Measurements from ENCODE around the gene CCDC57. TPM values are rescaled to one million over a fixed set of nuclear protein-coding genes. Genes with fewer than 3 reads are reported as not detected.

The CCDC57 gene
- total RNA-seq, 1 donor from 2014 or later: 15.0 TPM

- H3F3A ChIP-seq (ENCODE audit: low read depth): peaks cover 39% of the 10 kb centered on the region
- H3K4me1 ChIP-seq: peaks cover 33% of the 10 kb centered on the region
- peak overlapping the region; percentile 56 for H3K4me3 ChIP-seq
- Mint-ChIP-seq H3K4me3 (peak overlapping the region; percentile 24), H3K27ac (no peak overlapping the region), H3K4me1 (peaks cover 8% of the 10 kb centered on the region), H3K36me3 (no peaks in the 10 kb centered on the region), H3K9me3 (no peaks in the 10 kb centered on the region), H3K27me3 (ENCODE audit: insufficient read depth, low read depth) (peaks cover 20% of the 10 kb centered on the region)
- H3K9me3 ChIP-seq (ENCODE audit: low read depth): no peaks in the 10 kb centered on the region
- H3K36me3 ChIP-seq: no peaks in the 10 kb centered on the region
- peaks cover 58% of the 10 kb centered on the region for H3K27me3 ChIP-seq
- peaks cover 63% of the 10 kb centered on the region for H4K20me1 ChIP-seq (ENCODE audit: low read depth)
- H3K27ac ChIP-seq: no peak overlapping the region
- H3K9ac ChIP-seq: no peak overlapping the region
- H3K4me2 ChIP-seq: peak overlapping the region; percentile 90
- H2AFZ ChIP-seq (replicated peaks): peak overlapping the region; percentile 7
- peak; percentile 76 for DNase-seq (ENCODE audit: low spot score)
- no peaks in the 10 kb centered on the region for H3K79me2 ChIP-seq (ENCODE audit: low read depth)
- TF ChIP-seq EZH2 (IDR thresholded peaks at IDR 0.05) (peak; percentile 39), CTCF (IDR thresholded peaks at IDR 0.05) (no peak), EZH2phosphoT487 (IDR thresholded peaks at IDR 0.05) (no peak)
Observed at GRCh38 chr17:82231562-82232321, 19.1 kb upstream of the CCDC57 start.

GRCh38 chr17:82231312-82231561, 18.6 kb upstream of the CCDC57 start:
- H3K9ac ChIP-seq: no peak overlapping the region

GRCh38 chr17:82230609-82231311, 18.1 kb upstream of the CCDC57 start:
- TF ChIP-seq CTCF (IDR thresholded peaks at IDR 0.05) (peak; percentile 58), EZH2phosphoT487 (IDR thresholded peaks at IDR 0.05) (no peak), EZH2 (IDR thresholded peaks at IDR 0.05) (peak; percentile 38)
- DNase-seq (ENCODE audit: low spot score): peak; percentile 88
- Histone ChIP-seq H3K27me3 (peaks cover 68% of the 10 kb centered on the region), H2AFZ (replicated peaks) (no peak overlapping the region), H3K9me3 (ENCODE audit: low read depth) (no peaks in the 10 kb centered on the region), H3K4me1 (peaks cover 27% of the 10 kb centered on the region), H3K9ac (no peak overlapping the region), H3K36me3 (no peaks in the 10 kb centered on the region), H3K4me2 (peak overlapping the region; percentile 90), H3K4me3 (peak overlapping the region; percentile 56), H4K20me1 (ENCODE audit: low read depth) (peaks cover 53% of the 10 kb centered on the region), H3K79me2 (ENCODE audit: low read depth) (no peaks in the 10 kb centered on the region), H3F3A (ENCODE audit: low read depth) (peaks cover 39% of the 10 kb centered on the region), H3K27ac (no peak overlapping the region)
- no peaks in the 10 kb centered on the region for H3K9me3 Mint-ChIP-seq
- H3K36me3 Mint-ChIP-seq: no peaks in the 10 kb centered on the region
- H3K4me1 Mint-ChIP-seq: peaks cover 5% of the 10 kb centered on the region
- no peak overlapping the region for H3K27ac Mint-ChIP-seq
- peak overlapping the region; percentile 87 for H3K4me3 Mint-ChIP-seq
- H3K27me3 Mint-ChIP-seq (ENCODE audit: insufficient read depth, low read depth): peaks cover 20% of the 10 kb centered on the region

More at GRCh38 chr17:82231312-82231561, 18.6 kb upstream of the CCDC57 start:
- H4K20me1 ChIP-seq (ENCODE audit: low read depth): peaks cover 58% of the 10 kb centered on the region
- Mint-ChIP-seq H3K36me3 (no peaks in the 10 kb centered on the region), H3K27me3 (ENCODE audit: insufficient read depth, low read depth) (peaks cover 18% of the 10 kb centered on the region), H3K4me3 (no peak overlapping the region), H3K4me1 (peaks cover 8% of the 10 kb centered on the region), H3K9me3 (no peaks in the 10 kb centered on the region), H3K27ac (no peak overlapping the region)
- H2AFZ ChIP-seq (replicated peaks): no peak overlapping the region
- peak overlapping the region; percentile 90 for H3K4me2 ChIP-seq
- TF ChIP-seq EZH2phosphoT487 (IDR thresholded peaks at IDR 0.05) (no peak), EZH2 (IDR thresholded peaks at IDR 0.05) (peak; percentile 44)
- peaks cover 30% of the 10 kb centered on the region for H3K4me1 ChIP-seq
- no peak overlapping the region for H3K27ac ChIP-seq
- peaks cover 39% of the 10 kb centered on the region for H3F3A ChIP-seq (ENCODE audit: low read depth)
- H3K4me3 ChIP-seq: peak overlapping the region; percentile 56
- DNase-seq (ENCODE audit: low spot score): no peak
- no peaks in the 10 kb centered on the region for H3K9me3 ChIP-seq (ENCODE audit: low read depth)
- H3K79me2 ChIP-seq (ENCODE audit: low read depth): no peaks in the 10 kb centered on the region
- H3K36me3 ChIP-seq: no peaks in the 10 kb centered on the region
- peaks cover 63% of the 10 kb centered on the region for H3K27me3 ChIP-seq
